Inferior parietal cortex (tissue), 1 donor: Measurements from ENCODE around the gene TMEM208.

Experiments used
- DNase-seq: peaks from one replicate; pipeline ENCODE4 v3.0.0-alpha.2; 2016; ENCODE audit errors: extremely low spot score

The TMEM208 gene

GRCh38 chr16:67191995-67192681, 34.8 kb upstream of the TMEM208 start, which contains the start of gene E2F4:
E2F4 (plus strand) TSS chr16:67192155; CDS start chr16:67192228, 73 bp downstream.
- peak; percentile 96 for DNase-seq

- no peak for DNase-seq
Measured at GRCh38 chr16:67192781-67193361, 34.1 kb upstream of the TMEM208 start.

GRCh38 chr16:67193536-67193935, 33.4 kb upstream of the TMEM208 start:
- DNase-seq: no peak

GRCh38 chr16:67194260-67194659, 32.7 kb upstream of the TMEM208 start:
- no peak for DNase-seq

GRCh38 chr16:67195676-67196075, 31.3 kb upstream of the TMEM208 start:
- no peak for DNase-seq

- DNase-seq: no peak
Measured at GRCh38 chr16:67196881-67197280, 30.0 kb upstream of the TMEM208 start.

GRCh38 chr16:67197704-67198103, 29.2 kb upstream of the TMEM208 start:
- DNase-seq: no peak

- DNase-seq: no peak
Measured at GRCh38 chr16:67198238-67198734, 28.6 kb upstream of the TMEM208 start.

- no peak for DNase-seq
Measured at GRCh38 chr16:67199011-67199807, 27.7 kb upstream of the TMEM208 start, which contains the start of gene ELMO3. ELMO3 (plus strand) TSS chr16:67199131; CDS start chr16:67199327, 196 bp downstream.

GRCh38 chr16:67199808-67200198, 27.1 kb upstream of the TMEM208 start:
- DNase-seq: no peak

- no peak for DNase-seq
Measured at GRCh38 chr16:67200491-67200890, 26.4 kb upstream of the TMEM208 start.

GRCh38 chr16:67201411-67202345, 25.3 kb upstream of the TMEM208 start:
- DNase-seq: no peak

- DNase-seq: no peak
Measured at GRCh38 chr16:67202426-67202825, 24.5 kb upstream of the TMEM208 start.

- no peak for DNase-seq
Measured at GRCh38 chr16:67202956-67203493, 23.9 kb upstream of the TMEM208 start.

- no peak for DNase-seq
Measured at GRCh38 chr16:67204076-67204475, 22.9 kb upstream of the TMEM208 start.

GRCh38 chr16:67206129-67206837, 20.6 kb upstream of the TMEM208 start:
- no peak for DNase-seq

GRCh38 chr16:67206838-67207248, 20.1 kb upstream of the TMEM208 start:
- no peak for DNase-seq

- DNase-seq: no peak
Measured at GRCh38 chr16:67207249-67208091, 19.5 kb upstream of the TMEM208 start.

GRCh38 chr16:67208154-67208896, 18.6 kb upstream of the TMEM208 start:
- DNase-seq: no peak
